Measurements from ENCODE around the gene ANTXR1.

Gene ANTXR1

DNA sequence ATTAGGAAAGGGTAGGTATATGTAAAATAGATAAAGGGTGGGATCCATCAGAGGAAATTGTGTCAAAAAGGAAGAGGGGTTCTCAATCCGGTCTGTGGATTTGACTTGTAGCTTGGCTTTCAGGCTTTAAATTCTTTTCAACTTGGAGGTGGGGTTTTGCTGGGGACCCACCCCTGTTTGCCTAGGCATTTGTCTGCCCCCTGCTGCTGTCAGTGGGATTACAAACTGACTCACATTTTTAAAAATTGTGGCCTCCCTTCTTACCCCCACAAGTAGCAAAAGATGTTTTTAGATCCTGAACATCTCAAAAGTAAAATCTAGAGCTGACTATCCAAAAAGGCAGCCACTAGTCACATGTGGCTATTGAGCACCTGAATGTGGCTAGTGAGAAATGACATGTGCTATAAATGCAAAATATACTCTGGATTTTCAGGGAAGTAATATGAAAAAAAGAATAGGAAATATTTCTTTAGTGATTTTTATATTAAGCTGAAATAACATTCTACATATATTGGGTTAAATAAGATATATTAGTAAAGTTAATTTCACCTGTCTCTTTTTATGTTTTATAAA is 195.1 kb downstream of the ANTXR1 start:
- H3K36me3 ChIP-seq (ENCODE audit: control insufficient read depth in 2 of 2, insufficient read depth in 2 of 2, low read length in 2 of 2): peaks cover 3 to 5% of the 10 kb centered on the region in 2 donors
- H3K27ac ChIP-seq (ENCODE audit: low read length): no peak overlapping the region
- H3K27me3 ChIP-seq (ENCODE audit: control insufficient read depth in 1 of 2, insufficient read depth in 2 of 2, low read length in 2 of 2): no peaks in the 10 kb centered on the region
- H3K4me1 ChIP-seq (ENCODE audit: control insufficient read depth, insufficient read depth, low read length): peaks cover 12% of the 10 kb centered on the region
- no peaks in the 10 kb centered on the region for H3K9me3 ChIP-seq (ENCODE audit: control insufficient read depth in 2 of 2, low read length in 2 of 2)
- H3K9ac ChIP-seq (ENCODE audit: low read length in 2 of 2): no peak overlapping the region
- H3K4me3 ChIP-seq (ENCODE audit: low read length in 2 of 2): no peak overlapping the region

DNA sequence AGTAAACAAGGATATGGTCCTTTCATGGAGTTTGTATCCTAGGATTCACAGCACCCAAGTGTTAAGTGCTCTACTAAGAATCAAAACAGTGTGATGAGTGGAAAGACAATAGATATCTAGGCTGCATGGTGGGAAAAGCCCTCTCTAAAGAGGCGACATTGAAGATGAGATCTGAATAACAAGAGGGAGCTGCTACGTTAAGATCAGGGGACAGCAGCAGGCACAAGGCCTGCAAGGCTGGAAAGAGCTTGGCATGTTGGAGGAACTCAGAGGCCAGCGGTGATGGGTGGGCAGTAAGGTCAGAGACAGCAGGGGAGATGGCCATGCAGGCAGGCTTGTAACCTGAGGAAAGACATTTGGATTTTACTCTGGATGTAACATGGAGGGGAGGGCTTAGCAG is 196.5 kb downstream of the ANTXR1 start:
- Histone ChIP-seq H3K9me3 (ENCODE audit: control insufficient read depth in 2 of 2, low read length in 2 of 2) (no peaks in the 10 kb centered on the region), H3K4me3 (ENCODE audit: low read length in 2 of 2) (no peak overlapping the region), H3K9ac (ENCODE audit: low read length in 2 of 2) (no peak overlapping the region), H3K36me3 (ENCODE audit: control insufficient read depth in 2 of 2, insufficient read depth in 2 of 2, low read length in 2 of 2) (peaks cover 0 to 2% of the 10 kb centered on the region in 2 donors), H3K27ac (ENCODE audit: low read length) (no peak overlapping the region), H3K27me3 (ENCODE audit: control insufficient read depth in 1 of 2, insufficient read depth in 2 of 2, low read length in 2 of 2) (no peaks in the 10 kb centered on the region), H3K4me1 (ENCODE audit: control insufficient read depth, insufficient read depth, low read length) (peaks cover 23% of the 10 kb centered on the region)

DNA sequence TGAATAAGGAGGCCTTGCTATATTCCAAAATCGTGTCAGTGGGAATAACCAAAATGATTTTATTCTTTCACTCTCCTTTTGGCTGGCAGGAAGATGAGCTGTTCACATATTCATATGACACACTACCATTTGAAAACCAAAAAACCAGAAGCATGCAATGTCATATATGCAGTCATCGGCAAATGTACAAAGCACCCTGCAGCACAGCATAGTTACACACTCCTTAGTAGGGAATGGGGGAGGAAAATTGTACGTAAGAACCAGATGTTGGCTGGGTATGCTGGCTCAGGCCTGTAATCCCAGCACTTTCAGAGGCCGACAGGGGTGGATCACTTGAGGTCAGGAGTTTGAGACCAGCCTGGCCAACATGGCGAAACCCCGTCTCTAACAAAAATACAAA is 197.4 kb downstream of the ANTXR1 start:
- no peak overlapping the region for H3K4me3 ChIP-seq (ENCODE audit: low read length in 2 of 2)
- H3K9me3 ChIP-seq (ENCODE audit: control insufficient read depth in 2 of 2, low read length in 2 of 2): no peaks in the 10 kb centered on the region
- no peak overlapping the region for H3K9ac ChIP-seq (ENCODE audit: low read length in 2 of 2)
- no peak overlapping the region for H3K27ac ChIP-seq (ENCODE audit: low read length)
- no peaks in the 10 kb centered on the region for H3K27me3 ChIP-seq (ENCODE audit: control insufficient read depth in 1 of 2, insufficient read depth in 2 of 2, low read length in 2 of 2)
- H3K36me3 ChIP-seq (ENCODE audit: control insufficient read depth in 2 of 2, insufficient read depth in 2 of 2, low read length in 2 of 2): peaks cover 0 to 5% of the 10 kb centered on the region in 2 donors
- peaks cover 25% of the 10 kb centered on the region for H3K4me1 ChIP-seq (ENCODE audit: control insufficient read depth, insufficient read depth, low read length)

DNA sequence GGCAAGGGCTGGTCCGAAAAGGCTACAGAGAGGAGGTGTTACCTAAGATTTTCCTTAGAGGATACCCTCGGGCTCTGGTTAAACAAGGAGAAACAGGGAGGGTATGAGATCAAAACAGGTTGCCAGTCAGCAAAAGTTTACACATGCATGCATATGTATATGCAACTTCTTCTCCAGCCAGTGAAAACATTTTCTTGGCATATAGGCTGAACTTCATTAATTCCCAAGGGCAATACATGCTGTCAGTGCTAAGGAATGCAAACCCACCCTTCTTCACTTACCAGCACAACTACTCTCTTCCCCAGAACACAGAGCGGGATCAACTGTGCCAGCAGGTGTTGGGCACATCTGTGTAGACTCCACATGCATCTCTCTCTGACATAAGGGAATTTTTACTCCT is 198.1 kb downstream of the ANTXR1 start:
- no peaks in the 10 kb centered on the region for H3K9me3 ChIP-seq (ENCODE audit: control insufficient read depth in 2 of 2, low read length in 2 of 2)
- H3K27me3 ChIP-seq (ENCODE audit: control insufficient read depth in 1 of 2, insufficient read depth in 2 of 2, low read length in 2 of 2): no peaks in the 10 kb centered on the region
- H3K4me1 ChIP-seq (ENCODE audit: control insufficient read depth, insufficient read depth, low read length): peaks cover 25% of the 10 kb centered on the region
- H3K4me3 ChIP-seq (ENCODE audit: low read length in 2 of 2): no peak overlapping the region
- H3K9ac ChIP-seq (ENCODE audit: low read length in 2 of 2): no peak overlapping the region
- no peak overlapping the region for H3K27ac ChIP-seq (ENCODE audit: low read length)
- H3K36me3 ChIP-seq (ENCODE audit: control insufficient read depth in 2 of 2, insufficient read depth in 2 of 2, low read length in 2 of 2): peaks cover 0 to 5% of the 10 kb centered on the region in 2 donors

DNA sequence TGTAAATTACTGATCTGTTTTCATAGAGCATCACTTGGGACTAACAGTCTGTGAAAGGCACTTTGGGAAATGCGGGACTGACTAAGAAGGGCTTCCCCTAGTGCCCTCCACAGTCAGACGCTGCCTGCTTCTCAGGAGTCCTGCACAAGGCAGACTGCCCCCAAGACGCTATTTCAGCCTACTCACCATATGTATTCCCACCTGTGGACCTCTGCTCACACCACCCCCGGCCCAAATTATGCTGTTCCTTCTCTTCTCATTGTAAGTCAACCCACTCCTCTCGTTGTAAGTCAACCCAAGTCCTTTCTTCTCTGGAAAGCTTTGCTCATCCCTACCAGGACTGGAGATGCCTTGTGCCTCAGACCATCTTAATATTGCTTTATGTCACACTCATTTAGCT is 198.7 kb downstream of the ANTXR1 start:
- Histone ChIP-seq H3K9ac (ENCODE audit: low read length in 2 of 2) (no peak overlapping the region), H3K9me3 (ENCODE audit: control insufficient read depth in 2 of 2, low read length in 2 of 2) (no peaks in the 10 kb centered on the region), H3K27ac (ENCODE audit: low read length) (no peak overlapping the region), H3K4me3 (ENCODE audit: low read length in 2 of 2) (no peak overlapping the region), H3K36me3 (ENCODE audit: control insufficient read depth in 2 of 2, insufficient read depth in 2 of 2, low read length in 2 of 2) (peaks cover 0 to 5% of the 10 kb centered on the region in 2 donors), H3K27me3 (ENCODE audit: control insufficient read depth in 1 of 2, insufficient read depth in 2 of 2, low read length in 2 of 2) (no peaks in the 10 kb centered on the region), H3K4me1 (ENCODE audit: control insufficient read depth, insufficient read depth, low read length) (peaks cover 22% of the 10 kb centered on the region)

DNA sequence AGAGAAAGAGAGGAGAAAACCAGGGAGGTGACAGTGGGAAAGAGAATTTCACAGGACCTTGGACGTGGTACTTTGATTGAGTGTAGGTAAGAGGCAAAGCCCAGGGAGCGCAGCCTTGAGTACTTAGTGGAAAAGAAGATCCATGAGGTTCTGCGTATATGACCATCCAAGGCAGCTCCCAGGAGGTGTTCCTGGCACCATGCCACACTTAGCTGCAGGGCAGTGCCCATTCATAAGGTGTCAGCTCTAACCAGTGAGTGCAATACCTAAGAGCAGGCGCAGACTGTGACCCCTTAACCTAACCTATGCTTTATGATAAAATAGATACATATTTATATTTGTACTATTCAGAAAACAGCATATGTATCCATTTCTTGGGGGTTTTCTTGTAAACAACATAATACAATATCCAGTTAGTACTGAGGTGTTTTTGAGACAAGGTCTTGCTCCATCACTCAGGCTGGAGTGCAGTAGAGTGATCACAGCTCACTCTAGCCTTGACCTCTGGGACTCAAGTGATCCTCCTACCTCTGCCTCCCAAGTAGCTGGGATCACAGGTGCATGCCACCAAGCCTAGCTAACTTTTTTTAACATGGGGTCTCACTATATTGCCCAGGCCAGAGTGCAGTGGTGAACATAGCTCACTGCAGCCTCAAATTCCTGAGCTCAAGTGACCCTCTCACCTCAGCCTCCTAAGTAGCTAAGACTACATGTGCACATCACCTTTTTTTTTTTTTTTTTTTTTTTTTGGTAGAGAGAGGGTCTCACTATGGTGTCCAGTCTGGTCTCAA is 199.5 kb downstream of the ANTXR1 start:
- Histone ChIP-seq H3K4me3 (ENCODE audit: low read length in 2 of 2) (no peak overlapping the region), H3K9me3 (ENCODE audit: control insufficient read depth in 2 of 2, low read length in 2 of 2) (no peaks in the 10 kb centered on the region), H3K9ac (ENCODE audit: low read length in 2 of 2) (no peak overlapping the region), H3K4me1 (ENCODE audit: control insufficient read depth, insufficient read depth, low read length) (peaks cover 24% of the 10 kb centered on the region), H3K27ac (ENCODE audit: low read length) (no peak overlapping the region), H3K36me3 (ENCODE audit: control insufficient read depth in 2 of 2, insufficient read depth in 2 of 2, low read length in 2 of 2) (peaks cover 0 to 5% of the 10 kb centered on the region in 2 donors), H3K27me3 (ENCODE audit: control insufficient read depth in 1 of 2, insufficient read depth in 2 of 2, low read length in 2 of 2) (no peaks in the 10 kb centered on the region)

DNA sequence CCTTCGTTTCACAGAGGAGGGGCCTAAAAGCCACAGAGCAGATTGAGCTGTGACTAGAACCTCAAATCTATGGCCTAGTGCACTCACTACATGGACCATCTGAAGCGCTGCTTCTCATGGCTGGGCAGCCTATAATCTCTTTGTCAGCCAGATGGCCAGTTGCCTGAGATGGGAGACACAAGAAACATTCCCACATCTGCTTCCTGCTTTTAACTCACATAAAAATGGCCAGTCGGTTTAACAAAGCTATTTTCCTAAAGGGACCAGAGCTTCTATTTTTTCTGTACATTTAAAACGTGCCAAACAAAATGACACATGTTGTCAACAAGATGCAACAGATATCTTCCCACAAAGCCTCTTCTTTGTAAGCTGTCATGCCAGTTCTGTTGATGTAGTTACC is 200.2 kb downstream of the ANTXR1 start:
- no peak overlapping the region for H3K27ac ChIP-seq (ENCODE audit: low read length)
- no peak overlapping the region for H3K4me3 ChIP-seq (ENCODE audit: low read length in 2 of 2)
- no peaks in the 10 kb centered on the region for H3K27me3 ChIP-seq (ENCODE audit: control insufficient read depth in 1 of 2, insufficient read depth in 2 of 2, low read length in 2 of 2)
- no peaks in the 10 kb centered on the region for H3K9me3 ChIP-seq (ENCODE audit: control insufficient read depth in 2 of 2, low read length in 2 of 2)
- H3K36me3 ChIP-seq (ENCODE audit: control insufficient read depth in 2 of 2, insufficient read depth in 2 of 2, low read length in 2 of 2): peaks cover 0 to 5% of the 10 kb centered on the region in 2 donors
- no peak overlapping the region for H3K9ac ChIP-seq (ENCODE audit: low read length in 2 of 2)
- H3K4me1 ChIP-seq (ENCODE audit: control insufficient read depth, insufficient read depth, low read length): peaks cover 24% of the 10 kb centered on the region

DNA sequence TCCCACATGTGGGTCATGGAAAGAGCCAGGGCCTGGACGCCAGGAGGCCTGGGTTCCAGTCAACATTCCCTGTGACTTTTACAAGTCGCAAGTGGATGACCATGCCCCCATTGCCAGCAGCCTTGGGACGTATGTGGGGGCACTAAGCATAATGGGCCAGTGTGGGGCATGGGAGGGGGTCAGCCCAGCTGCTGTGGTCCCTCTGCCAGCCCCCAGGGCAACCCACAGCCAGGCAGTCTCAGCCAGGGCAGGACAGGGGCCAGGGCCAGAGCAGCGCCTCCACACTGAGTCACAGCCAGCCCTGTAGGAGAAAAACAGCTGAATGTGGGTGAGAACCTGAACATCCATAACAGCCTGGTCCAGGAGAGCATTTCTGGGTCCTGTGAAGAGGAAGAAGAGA is 200.8 kb downstream of the ANTXR1 start:
- Histone ChIP-seq H3K9me3 (ENCODE audit: control insufficient read depth in 2 of 2, low read length in 2 of 2) (no peaks in the 10 kb centered on the region), H3K9ac (ENCODE audit: low read length in 2 of 2) (no peak overlapping the region), H3K4me1 (ENCODE audit: control insufficient read depth, insufficient read depth, low read length) (peaks cover 24% of the 10 kb centered on the region), H3K4me3 (ENCODE audit: low read length in 2 of 2) (no peak overlapping the region), H3K27ac (ENCODE audit: low read length) (no peak overlapping the region), H3K36me3 (ENCODE audit: control insufficient read depth in 2 of 2, insufficient read depth in 2 of 2, low read length in 2 of 2) (peaks cover 0 to 5% of the 10 kb centered on the region in 2 donors), H3K27me3 (ENCODE audit: control insufficient read depth in 1 of 2, insufficient read depth in 2 of 2, low read length in 2 of 2) (no peaks in the 10 kb centered on the region)

DNA sequence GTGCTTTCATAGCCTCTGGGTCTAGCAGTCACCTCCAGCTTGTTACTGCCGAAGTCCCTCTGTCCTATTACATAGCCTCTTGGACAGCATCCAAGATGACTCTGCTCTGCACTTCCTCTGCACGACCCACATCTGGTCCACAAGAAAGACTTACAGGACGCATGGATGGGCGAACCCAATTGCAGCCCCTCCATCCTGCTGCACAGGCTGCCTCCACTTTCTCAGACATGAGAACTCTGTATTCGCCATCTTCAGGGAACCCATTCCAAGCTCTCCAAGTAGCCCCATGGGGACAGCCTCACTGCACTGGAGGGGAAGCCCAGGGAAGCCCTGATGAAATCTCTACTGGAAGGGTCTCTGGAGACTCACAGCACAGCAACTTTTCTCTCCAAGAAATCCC is 201.9 kb downstream of the ANTXR1 start:
- no peaks in the 10 kb centered on the region for H3K27me3 ChIP-seq (ENCODE audit: control insufficient read depth in 1 of 2, insufficient read depth in 2 of 2, low read length in 2 of 2)
- H3K9me3 ChIP-seq (ENCODE audit: control insufficient read depth in 2 of 2, low read length in 2 of 2): no peaks in the 10 kb centered on the region
- no peak overlapping the region for H3K4me3 ChIP-seq (ENCODE audit: low read length in 2 of 2)
- peaks cover 24% of the 10 kb centered on the region for H3K4me1 ChIP-seq (ENCODE audit: control insufficient read depth, insufficient read depth, low read length)
- no peak overlapping the region for H3K27ac ChIP-seq (ENCODE audit: low read length)
- H3K9ac ChIP-seq (ENCODE audit: low read length in 2 of 2): no peak overlapping the region
- H3K36me3 ChIP-seq (ENCODE audit: control insufficient read depth in 2 of 2, insufficient read depth in 2 of 2, low read length in 2 of 2): peaks cover 0 to 3% of the 10 kb centered on the region in 2 donors

DNA sequence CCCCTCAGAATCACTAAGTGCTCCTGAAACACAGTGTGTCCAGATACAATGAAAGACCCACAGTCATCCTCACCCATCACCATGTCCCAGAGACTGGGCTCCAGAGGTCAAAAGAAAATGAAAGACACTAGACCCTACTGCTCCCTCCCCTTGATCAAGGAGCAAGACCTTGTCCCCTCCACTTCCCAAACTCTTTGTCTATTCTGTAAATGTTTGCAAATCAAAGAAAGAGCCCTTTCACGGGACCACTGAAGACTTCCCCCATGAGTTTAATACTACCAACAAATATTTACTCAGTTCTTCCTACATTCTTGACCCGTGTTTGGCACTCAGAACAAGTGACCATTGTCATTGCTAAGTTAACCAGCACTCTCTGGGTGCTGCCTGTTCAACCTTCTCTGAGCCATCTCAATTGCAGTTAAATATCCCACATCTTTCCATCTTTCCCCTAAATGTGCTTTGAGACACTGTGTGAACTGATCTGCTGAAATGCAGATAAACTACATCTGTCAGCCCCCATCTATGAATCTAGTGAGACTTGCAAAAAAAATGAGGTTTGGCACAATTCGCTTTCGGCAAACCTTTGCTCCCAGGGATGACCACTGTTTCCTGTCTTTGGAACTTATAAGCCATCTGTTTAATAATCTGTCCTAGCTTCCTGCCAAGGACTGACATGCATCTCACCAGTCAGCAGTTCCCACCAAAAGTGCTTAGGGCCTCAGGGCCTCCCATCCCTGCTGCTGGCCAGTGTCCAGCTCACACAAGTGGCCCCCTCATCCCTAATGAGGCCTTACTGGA is 203.8 kb downstream of the ANTXR1 start:
- H3K27ac ChIP-seq (ENCODE audit: low read length): no peak overlapping the region
- H3K36me3 ChIP-seq (ENCODE audit: control insufficient read depth in 2 of 2, insufficient read depth in 2 of 2, low read length in 2 of 2): peaks cover 0 to 3% of the 10 kb centered on the region in 2 donors
- no peaks in the 10 kb centered on the region for H3K27me3 ChIP-seq (ENCODE audit: control insufficient read depth in 1 of 2, insufficient read depth in 2 of 2, low read length in 2 of 2)
- H3K9ac ChIP-seq (ENCODE audit: low read length in 2 of 2): no peak overlapping the region
- no peaks in the 10 kb centered on the region for H3K9me3 ChIP-seq (ENCODE audit: control insufficient read depth in 2 of 2, low read length in 2 of 2)
- H3K4me3 ChIP-seq (ENCODE audit: low read length in 2 of 2): no peak overlapping the region
- peaks cover 24% of the 10 kb centered on the region for H3K4me1 ChIP-seq (ENCODE audit: control insufficient read depth, insufficient read depth, low read length)

Measured in stomach smooth muscle (tissue), 2 donors.